HG02759 (cell line): ENCODE measurements around the gene MGRN1.

Source experiments
- ATAC-seq: cut with Tn5 transposase; IDR thresholded peaks from one replicate; pipeline ENCODE4 v1.9.1; 2021; ENCODE audit warnings: mild to moderate bottlenecking, moderate library complexity; ENCODE audit not compliant: unreplicated experiment

Gene MGRN1

DNA sequence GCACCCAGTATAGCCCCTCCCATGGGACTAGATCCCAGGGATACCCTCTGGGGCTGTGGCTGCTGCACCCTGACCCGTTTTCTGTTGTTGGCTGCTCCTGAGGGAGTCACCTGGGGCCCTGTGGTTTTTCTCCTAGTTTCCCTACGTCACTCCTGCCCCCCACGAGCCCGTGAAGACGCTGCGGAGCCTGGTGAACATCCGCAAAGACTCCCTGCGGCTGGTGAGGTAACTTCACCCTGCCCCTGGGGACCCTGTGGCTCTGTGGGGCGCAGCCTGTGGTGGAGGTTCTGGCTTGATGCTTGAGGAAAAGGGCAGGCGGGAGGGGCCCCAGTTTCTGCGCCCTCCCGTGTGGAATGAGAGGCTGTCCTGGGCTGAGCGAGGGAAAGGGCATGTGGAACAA is 27.2 kb downstream of the MGRN1 start:
- ATAC-seq, result peak; percentile 39

DNA sequence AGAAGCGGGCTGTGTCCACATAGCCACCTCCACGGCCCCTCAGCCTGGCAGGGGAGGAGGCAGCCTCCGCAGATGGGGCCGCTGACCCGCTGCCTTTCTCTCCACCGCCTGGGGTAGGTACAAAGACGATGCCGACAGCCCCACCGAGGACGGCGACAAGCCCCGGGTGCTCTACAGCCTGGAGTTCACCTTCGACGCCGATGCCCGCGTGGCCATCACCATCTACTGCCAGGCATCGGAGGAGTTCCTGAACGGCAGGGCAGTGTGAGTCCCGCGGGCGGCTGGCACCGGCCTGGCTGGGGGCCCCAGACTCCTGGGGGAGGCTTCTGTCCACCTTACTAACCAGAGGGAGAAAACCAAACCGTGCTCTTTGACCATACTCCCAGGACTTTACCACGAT is 27.9 kb downstream of the MGRN1 start:
- ATAC-seq, result no peak

DNA sequence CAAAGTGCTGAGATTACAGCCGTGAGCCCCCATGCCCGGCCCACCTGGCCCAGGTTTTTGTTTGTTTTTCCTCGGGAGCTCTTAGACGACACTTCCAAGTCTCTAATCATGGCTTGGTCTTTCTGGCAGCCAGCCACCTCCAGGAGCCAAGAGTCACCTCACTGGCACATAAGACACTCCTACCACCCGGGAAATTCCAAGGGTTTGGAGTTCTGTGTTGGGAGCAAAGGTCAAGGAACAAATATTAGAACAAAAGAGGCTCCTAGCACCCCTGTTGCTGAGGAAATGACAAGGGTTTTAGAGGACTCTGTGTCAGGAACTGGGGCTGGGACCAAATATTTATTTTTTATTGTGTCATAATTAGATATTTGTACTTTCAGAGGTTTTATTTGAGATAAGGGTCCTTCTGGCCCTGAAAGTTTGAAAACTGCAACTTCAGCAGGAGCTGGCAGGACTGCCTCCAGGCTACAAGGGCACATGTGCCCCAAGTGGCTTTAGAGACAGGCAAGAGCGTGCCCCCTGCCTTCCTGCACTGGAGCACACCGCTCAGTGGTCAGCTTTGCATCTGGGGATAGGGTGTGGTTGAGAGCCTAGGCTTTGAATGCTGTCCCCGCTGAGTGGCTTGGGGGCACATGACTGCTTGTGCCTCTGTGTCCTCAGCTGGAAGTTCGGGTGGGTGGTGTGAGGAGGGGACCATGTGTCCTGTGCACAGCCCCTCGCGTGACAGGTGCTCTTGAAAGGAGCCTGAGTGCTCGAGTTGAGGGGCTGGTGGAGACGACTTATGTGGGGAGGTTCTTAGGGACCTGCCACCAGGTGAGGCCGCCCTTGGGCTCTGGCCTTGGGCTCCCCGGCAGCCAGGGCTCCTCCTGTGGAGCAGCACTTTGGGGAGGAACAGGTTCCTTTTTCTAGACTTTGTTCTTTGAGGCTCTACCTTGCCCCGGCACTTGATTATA is 29.7 kb downstream of the MGRN1 start:
- no peak for ATAC-seq

DNA sequence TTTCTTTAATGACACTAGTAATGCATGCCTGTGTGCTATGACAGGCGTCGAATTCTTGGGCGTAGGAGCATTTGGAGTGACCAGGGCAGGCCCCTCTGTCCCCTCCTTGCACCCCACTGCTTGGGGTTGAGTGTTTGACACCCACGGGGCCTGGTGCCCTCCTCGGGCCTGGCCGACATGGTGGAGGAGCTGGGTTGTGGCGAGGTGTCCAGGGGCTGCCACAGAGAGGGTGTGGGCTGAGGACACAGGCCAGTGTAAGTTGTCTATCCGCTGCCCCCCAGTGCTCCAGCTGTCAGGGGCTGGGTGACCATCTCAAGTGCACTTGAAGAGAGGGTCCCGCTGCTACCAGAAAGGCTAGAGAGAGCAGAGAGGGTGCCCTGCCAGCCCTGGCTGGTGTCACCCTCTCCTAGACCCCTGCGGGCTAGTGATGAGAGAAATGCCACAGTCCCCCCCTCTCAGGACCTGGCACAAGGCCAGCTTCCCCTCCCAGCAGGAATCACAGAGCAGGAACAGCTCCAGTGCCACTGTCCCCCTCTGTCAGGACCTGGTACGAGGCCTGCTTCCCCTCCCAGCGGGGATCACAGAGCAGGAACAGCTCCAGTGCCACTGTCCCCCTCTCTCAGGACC is 30.5 kb downstream of the MGRN1 start:
- ATAC-seq, result no peak

DNA sequence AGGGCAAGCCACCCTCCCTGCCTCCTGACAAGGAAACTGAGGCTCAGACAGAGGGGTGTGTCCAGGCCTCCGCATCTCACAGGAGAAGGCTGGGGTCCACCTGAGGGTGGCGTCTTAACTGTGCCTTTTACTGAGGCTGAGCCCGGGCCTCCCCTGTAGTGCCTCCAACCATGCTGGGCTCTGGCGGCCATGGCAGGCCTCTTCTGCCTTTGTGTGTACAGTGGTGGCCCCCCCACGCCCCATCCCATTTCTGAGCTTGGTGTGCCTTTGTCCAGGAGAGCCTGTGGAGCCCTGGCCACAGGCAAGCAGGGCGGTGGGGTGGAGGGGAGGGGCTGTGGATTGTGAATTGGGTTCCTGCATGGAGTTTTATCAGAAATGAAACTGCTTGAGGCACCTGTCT is 31.2 kb downstream of the MGRN1 start:
- ATAC-seq, result no peak

DNA sequence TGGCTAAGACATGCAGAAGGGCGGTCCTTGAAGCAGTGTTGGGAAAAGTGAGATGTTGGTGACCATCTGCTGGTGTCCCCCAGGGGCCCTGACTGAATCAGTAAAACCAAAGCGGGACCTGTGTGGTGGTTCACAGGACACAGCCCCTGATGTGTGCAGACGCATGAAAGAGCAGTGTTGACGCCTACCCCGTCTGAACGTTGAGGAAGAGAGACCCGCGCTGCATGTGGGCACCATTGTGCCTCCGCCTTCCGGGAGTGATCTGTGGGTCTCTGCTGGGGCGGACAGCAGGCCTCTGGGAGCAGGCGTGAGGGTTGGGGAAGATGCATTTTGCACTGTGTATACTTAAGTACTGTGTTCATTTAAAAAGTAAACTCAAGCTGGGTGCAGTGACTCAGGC is 31.6 kb downstream of the MGRN1 start:
- ATAC-seq, result no peak

DNA sequence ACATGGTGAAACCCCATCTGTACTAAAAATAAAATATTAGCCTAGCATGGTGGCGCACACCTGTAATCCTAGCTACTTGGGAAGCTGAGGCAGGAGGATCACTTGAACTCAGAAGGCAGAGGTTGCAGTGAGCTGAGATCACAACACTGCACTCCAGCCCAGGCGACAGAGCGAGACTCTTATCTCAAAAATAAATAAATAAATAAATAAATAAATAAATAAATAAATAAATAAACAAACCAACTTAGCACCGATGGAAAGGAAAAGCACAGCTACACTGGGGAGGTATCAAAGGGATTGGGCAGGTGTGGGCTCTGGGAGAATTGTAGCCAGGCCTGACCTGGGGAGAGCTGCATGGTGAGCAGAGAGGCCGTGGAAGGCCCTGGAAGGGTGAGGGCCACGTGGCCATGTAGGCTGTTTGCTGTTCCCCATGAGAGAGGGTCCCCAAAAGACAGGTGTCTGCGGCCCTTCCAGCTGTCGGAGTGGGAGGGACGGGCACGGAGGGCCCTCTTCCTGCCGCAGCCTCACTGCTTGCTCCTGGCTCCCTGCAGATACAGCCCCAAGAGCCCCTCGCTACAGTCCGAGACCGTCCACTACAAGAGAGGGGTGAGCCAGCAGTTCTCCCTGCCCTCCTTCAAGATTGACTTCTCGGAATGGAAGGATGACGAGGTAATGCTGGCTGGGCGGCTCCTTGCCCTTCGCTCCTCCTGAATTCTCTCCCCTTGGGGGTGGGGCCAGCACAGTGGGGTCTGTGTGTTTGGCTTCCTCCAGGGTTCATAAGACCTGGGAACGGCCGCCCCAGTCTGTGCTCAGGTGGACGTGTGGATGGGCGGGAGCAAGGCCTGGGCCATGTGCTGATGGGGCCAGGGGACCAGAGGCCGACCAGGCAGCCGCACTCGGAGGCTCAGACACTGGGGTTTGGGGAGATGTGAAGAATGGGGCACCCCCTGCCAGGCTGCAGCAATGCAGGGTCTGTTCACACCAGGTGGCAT is 32.4 kb downstream of the MGRN1 start:
- ATAC-seq, result no peak

DNA sequence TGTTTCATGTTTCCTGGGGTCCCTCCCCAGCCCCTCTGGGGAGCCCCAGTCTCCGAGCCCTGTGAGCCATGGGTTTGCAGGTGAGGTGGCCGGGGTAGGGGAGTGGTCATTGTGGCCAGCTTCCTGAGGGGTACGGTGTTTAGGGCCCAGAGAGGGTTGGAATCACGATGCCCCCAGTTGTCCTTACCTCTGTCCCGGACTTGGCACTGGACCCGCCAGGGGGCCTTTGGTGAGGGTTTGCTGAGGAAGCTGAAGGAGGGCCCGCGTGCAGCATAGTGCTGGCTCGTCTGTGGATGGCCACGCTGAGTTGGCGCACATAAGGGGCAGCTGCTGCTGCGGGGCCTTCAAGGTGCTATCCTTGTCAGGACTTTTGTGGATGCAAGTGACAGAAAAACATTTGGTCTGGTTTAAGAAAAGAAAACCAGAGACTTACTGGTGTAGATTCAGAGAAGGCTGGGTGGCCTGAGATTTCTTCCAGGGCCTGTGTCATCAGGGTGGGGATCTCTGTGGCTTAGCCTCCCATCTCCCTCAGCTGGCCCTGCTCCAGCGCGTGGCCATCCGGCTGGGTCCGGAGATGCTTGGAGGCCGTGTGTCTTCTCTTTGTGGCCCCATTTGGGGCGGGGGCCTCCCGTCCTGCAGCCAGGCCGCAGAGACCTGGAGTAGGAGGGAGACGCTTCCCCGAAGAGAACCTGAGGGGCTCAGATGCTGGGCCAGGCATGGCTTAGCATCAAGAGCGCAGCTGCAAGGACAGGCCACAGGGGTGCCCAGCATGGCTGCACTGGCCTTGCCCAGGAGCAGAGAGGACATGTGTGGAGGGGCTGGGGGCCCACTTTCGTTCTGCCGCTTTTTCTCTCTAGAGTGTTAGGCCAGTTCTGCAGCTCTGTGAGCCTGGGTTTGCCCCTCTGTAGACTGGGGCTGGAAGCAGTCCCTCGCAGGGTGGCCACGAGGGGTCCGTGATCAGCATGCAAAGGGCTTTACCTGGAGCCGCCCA is 35.0 kb downstream of the MGRN1 start:
- ATAC-seq, result no peak

DNA sequence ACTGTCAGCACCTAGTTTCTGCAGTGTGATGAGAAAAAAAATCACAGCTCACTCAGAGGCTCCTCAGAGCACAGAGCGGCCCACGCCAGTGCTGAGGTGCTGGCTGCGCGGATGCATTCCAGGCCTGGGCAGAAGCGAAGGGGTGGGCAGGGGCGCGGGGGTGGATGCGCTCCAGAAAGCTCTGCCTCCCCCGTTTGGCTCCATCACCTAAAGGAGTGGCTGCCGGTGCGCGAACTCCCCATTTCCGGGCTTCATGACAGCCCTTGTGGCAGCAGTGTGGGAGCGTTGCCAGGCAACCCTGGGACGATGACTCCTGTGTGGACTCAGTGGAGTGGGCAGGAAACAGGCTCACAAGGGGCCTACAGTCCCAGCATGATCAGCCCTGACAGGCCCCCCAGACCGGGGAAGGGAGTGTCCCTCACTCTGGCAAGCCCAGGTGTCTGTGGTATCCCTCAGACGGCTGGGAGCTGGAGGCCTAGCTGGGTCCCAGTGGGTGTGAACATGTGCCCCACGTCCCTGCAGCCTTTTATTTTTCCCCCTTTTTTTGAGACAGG is 35.9 kb downstream of the MGRN1 start:
- ATAC-seq, result peak; percentile 68

DNA sequence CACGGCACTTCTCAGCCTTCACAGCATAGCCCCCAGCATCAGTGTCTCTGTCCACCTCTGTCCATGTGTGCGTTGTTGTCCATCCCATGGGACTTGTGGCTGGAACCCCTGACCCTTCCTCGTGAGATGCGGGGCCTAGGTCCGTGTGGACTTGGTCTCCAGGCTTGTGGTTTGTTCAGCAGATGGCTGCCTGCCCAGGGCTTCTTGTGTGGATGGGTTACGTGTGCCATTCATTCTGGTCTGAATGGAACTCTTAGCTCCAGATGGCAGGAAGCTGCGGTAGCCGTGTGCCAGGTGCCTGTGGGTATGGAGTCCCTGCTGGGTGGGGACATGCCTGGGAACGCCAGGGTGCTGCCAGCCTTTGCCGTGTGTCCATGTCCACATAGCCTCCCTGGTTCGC is 37.0 kb downstream of the MGRN1 start:
- ATAC-seq, result no peak

DNA sequence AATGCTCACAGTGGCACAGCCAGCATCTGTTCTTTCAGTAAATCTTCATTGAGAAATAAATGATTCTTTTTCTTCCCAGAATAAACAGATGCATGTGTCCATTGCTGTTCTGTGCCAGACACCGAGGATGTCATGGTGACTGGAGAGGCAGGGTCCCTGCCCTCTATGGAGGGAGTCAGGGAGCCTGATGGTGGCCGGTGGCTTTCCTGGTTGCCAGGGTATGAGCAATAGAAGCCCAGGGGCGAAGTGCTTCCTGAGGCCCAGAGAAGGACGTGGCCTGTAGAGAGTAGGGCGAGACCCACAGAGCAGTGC is 38.8 kb downstream of the MGRN1 start:
- ATAC-seq, result no peak

DNA sequence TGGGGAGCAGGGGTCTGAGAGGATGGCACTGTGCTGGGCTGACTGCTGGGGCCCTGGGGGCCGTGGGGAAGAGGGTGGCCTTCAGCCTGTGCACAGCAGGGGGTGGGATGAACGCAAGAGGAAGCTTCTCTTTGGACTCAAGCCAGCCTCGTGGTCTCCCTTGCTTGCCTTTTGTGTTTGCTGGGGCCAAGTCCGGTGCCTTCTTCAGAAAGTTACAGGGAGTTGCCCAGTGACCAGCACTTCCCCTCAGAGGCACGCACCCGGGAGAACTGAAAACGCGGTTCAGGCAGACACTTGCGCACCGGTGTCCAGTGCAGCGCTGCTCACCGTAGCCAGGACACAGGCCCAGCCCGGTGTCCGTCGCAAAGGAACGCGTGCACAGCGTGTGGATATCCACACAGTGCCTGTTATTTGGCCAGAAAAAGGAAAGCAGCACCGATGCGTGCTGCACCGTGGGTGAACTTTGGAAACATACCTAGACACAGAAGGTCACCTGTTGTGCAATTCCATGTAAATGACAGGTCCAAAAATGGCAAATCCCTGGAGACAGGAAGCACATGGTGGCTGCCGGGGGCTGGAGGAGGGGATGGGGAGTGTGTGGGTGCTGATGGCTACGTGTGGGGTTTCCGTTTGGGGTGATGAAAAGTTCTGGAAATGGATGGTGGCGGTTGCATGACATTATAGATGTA is 39.3 kb downstream of the MGRN1 start:
- no peak for ATAC-seq

DNA sequence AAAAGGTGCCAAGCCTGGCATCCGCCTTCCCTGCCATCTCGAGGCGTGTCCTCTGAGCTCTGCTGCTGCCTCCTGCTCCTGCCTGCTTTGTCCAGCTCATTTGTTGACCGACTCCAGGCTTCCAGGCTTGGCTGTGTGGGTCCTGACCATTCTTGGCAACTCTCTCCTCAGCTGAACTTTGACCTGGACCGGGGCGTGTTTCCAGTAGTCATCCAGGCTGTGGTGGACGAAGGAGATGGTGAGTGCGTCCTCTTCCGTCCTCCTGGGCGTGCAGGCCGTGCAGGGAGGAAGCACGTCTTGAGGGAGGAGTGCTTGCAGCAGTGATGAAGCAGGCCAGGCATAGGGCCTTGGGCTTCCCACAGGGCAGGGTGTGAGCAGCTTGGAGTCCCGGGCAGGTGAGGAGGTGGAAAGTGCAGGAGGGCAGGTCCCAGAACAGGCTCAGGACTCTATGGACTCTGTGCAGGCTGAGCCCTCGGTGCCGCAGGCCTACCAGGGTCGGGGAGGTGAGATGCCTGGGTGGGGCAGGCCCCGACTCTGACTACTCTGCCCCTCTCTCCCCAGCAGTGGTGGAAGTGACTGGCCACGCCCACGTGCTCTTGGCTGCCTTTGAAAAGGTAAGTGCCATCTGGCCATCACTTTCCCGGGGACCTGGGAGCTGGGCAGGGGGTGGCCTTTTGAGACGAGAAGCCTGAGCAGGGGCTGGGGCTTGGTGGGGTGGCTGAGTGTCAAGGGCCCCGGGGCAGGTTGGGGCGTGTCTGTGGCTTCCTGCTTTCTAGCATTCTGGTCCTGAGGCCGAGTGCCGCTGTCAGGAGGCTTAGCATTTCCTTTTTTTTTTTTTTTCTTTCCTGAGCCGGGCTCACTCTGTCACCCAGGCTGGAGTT is 40.2 kb downstream of the MGRN1 start:
- ATAC-seq, result no peak

DNA sequence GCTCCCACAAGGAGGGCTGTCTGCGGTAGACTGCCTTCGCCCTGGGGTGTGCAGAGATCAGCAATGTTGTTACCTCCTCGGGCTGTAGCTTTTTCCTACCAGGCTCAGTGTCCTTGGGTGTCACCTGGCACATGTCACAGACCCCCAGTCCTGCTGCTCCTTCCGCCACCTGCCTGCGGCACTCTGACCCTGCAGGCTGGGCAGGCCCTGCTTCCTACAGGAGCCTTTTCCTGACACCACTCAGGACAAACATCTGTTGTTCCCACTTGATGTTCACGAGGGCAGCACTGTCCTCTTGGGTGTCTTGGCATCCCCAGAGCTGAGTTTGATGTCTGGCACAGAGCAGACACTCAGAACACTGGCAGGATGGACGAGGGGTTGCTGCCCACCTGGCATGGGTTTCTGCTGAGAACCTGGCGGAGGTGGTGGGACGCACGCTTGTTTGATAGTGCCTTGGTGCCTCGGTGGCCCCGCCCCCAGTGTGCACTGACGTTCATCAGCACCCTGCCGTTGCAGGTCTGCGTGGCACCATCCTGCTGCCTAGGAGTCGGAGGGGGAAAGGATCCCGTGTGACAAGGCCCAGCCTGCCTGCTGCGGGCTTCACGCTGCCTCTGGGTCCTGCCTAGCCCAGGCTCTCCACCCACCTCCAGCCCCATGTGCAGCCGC is 42.0 kb downstream of the MGRN1 start:
- ATAC-seq, result no peak

DNA sequence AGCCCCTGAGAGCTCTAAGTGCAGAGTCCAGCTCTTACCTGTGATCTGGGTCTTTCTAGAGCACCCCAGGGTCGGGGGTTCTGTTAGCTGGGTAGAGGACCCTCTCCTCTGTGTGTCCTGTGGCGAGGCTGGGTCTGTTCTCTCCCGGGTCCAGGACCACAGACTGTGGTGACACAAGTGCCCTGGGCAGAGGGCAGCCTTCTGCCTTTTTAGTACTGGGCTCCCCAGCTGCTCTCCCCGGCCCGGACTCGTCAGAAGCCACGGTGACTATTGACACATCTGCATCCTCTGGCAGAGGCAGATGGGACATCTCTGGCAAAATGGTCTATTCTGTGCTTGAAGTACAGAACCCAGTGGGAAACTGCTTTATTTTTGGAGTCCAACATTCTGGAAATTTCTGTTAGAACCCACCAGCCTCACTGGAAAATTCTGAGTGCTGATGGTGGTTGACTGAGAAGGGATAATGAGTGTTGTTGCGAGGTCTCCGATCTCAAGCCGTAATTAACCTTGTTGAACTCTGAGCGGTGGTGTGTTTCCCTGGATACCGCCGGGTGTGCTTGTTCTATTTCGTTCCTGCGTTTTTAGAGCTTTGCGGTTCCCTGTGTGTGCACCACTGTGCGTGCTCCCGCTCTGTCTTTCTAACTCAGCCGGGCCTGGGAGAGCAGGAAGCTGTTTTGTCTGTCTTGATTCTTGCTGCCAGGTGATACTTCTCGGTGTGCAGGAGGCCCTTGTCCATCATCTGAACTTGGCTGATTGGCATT is 42.8 kb downstream of the MGRN1 start:
- no peak for ATAC-seq

DNA sequence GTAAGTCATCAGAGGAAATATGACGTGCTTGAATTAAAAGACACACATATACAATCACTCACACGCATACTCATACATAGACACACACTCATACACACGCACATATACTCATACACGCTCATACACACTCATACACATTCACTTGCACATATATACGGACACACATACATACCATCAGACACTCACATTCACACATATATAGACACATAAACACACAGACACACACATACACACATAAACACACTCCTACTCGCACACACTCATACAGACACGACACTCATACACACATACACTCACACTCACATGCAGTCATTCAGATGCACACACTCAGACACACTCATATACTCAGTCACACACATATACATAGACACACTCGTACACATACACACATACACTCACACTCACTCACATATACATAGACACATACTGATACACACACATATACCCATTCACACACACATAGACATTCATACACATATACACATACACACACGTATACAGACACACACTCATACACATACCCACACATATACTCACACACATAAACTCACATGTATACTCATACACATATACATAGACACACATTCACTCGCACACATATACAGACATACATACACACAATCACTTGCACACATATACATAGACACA is 43.8 kb downstream of the MGRN1 start:
- no peak for ATAC-seq
